GM13977 (cell line): ENCODE measurements around the gene MTA1.

ENCODE experiments used
- DNase-seq: peaks from one replicate; pipeline ENCODE4 v3.0.0; 2012; ENCODE audit warnings: low spot score
- CTCF ChIP-seq: IDR thresholded peaks from 2 replicates; pipeline ENCODE4 v1.5.1; 2012; ENCODE audit warnings: mild to moderate bottlenecking, control low read depth; ENCODE audit not compliant: insufficient read depth; ENCODE audit errors: extremely low read depth, missing control alignments
- in situ Hi-C: fragments of 300-500 bp; cut with MboI; formaldehyde crosslinking; loops from one replicate; pipeline ENCODE4 v1.12.0; 2022; ENCODE audit warnings: low sequenced_read_pairs, low pct_unique_long_range_greater_than_20kb, mixed read lengths, inconsistent platforms; ENCODE audit not compliant: unreplicated experiment

MTA1 gene

GRCh38 chr14:105503296-105503640 lies 83.6 kb downstream of the MTA1 start:
- in situ Hi-C loops, result loop anchor here (25.0 kb wide), 1 partner anchor 391 kb away; no protein-coding TSS in a partner anchor
- no peak for TF ChIP-seq CTCF
- no peak for DNase-seq

DNA sequence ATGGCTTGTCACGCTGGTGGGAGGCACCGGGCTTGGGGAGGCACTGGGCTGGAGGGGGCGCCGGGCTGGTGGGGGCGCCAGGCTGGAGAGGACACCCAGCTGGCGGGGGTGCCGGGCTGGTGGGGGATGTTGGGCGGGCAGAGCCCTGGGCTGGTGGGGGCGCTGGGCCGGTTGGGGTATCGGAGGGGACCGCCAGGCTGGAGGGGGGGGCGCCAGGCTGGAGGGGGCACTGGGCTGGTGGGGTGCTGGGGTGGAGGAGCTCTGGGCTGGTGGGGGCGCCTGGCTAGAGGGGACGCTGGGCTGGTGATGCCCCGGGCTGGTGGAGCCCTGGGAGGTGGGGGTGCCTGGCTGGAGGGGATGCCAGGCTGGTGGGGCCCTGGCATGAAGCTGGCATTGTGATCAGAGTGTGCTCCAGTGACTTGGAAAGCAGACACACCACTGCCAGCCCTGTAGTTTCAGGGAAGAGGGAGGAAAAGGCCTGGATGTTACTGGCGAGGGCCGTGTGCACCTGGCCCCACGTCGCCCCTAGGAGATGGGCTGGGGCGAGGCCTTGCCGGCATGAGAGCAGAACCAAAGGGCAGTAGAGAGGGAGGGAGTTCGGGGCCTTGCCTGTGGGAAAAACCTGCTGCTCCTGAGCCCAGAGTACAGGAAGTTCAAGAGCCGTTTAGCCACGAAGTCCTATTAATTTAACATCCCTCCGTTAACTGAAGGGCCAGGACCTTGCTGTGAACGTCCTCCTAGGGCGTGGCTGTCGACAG lies 84.5 kb downstream of the MTA1 start:
- no peak for DNase-seq
- in situ Hi-C loops, result loop anchor here (25.0 kb wide), 1 partner anchor 392 kb away; no protein-coding TSS in a partner anchor

DNA sequence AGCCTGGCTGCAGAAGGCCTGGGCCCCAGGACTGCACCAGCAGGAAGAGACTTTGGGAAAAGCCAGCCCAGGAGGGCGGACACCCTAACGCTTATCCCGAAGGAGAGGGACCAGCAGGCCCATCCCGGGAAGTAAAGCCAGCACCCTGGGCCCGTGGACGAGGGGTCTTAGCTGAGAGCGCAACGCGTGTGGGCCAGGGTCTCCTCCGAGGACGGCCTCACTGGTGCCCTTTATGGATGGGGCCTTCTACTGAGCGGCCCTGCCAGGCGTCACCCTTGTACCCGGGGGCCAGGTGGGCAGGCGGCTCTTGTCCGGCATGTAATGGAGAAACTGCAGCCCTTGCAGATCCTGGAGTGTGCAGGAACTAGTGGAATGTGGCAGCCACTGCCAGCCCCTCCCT lies 85.5 kb downstream of the MTA1 start:
- no peak for DNase-seq
- in situ Hi-C loops, result loop anchor here (25.0 kb wide), 1 partner anchor 393 kb away; no protein-coding TSS in a partner anchor
- TF ChIP-seq CTCF, result no peak

More for the DNA sequence above, 84.5 kb downstream of the MTA1 start:
- no peak for TF ChIP-seq CTCF

GRCh38 chr14:105507247-105507646 lies 87.6 kb downstream of the MTA1 start:
- DNase-seq, result no peak
- TF ChIP-seq CTCF, result no peak
- in situ Hi-C loops, result loop anchor here (25.0 kb wide), 1 partner anchor 395 kb away; no protein-coding TSS in a partner anchor

DNA sequence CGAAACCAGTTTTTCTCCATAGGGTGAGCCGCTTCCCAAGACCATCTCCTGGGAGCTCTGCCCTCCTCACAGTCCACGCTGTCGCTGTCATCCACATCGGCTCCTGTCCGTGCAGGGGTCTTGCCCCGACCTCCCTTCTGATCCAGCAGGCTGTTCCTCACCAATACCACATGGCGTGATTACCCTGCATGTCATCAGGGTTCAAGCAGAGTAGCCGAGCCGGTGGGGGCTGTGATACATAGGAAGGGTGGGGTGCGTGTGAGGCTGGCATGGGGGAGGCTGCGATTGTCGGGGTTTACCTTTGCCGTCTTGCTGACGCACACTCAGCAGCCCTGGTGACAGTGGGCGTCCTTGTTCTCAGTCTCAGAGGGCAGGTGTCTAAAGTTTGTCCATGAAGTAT lies 88.4 kb downstream of the MTA1 start:
- in situ Hi-C loops, result loop anchor here (25.0 kb wide), 1 partner anchor 396 kb away; no protein-coding TSS in a partner anchor
- TF ChIP-seq CTCF, result no peak
- no peak for DNase-seq

GRCh38 chr14:105508601-105509000 lies 89.0 kb downstream of the MTA1 start:
- TF ChIP-seq CTCF, result no peak
- in situ Hi-C loops, result loop anchor here (25.0 kb wide), 1 partner anchor 396 kb away; no protein-coding TSS in a partner anchor
- no peak for DNase-seq

DNA sequence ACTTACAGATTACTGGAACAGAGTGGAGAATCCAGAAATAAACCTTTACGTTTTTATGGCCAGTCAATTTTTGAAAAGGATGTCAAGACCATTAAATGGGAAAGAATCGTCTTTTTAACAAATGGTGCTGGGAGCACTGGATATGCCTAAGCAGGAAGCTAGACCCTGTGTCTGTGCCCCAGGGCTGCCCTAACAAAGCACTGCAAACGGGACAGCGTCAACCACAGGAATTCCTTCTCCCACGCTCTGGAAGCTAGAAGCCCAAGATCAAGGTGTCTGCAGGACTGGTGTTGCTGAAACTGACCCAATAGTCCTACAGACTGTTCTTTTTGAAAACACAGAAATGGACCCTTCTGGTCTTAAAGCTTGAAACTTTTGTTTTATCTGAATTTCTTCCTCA lies 97.5 kb downstream of the MTA1 start:
- no peak for DNase-seq
- no peak for TF ChIP-seq CTCF
- in situ Hi-C loops, result loop anchor here (25.0 kb wide), 1 partner anchor 405 kb away; no protein-coding TSS in a partner anchor
